ENCODE measurements around the gene NDE1.

Gene NDE1

DNA sequence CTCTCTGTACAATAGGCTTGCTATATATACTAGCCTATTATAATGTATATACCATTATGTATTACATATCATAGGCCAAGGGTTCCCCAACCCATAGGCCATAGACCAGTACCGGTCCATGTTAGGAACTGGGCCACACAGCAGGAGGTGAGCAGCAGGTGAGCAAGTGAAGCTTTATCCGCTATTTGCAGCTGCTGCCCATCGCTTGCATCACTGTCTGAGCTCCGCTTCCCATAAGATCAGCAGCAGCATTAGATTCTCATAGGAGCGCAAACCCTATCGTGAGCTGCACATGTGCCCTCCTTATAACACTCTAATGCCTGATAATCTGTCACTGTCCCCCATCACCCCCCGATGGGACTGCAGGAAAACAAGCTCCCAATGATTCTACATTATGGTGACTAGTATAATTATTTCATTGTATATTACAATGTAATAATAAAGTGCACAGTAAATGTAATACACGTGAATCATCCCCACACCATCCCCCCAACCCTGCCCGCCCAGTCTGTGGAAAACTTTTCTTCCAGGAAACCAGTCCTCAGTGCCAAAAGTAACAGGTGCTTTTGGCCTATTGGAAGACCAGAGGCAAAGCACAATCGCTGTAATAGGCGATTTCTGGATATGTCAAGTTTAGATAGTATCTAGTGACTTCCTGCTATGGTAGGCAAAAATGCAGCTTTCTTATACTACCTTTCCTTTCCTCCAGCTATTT lies 122.7 kb downstream of the NDE1 start:
- peak; percentile 11 for DNase-seq

- DNase-seq = no peak
Observed at GRCh38 chr16:15773968-15774367, 123.9 kb downstream of the NDE1 start.

- peak; percentile 64 for DNase-seq
Observed at GRCh38 chr16:15775209-15775608, 125.2 kb downstream of the NDE1 start.

- no peak for DNase-seq
Observed at GRCh38 chr16:15775663-15776304, 125.7 kb downstream of the NDE1 start.
